Activated CD8-positive, alpha-beta memory T cell treated with anti-CD3 and anti-CD28 coated beads, Interleukin-2, amount 10 ng/mL, durations not matched to agents 7 days and 5 days (primary cell): Measurements from ENCODE around the gene IPPK. TPM values are rescaled to one million over a fixed set of nuclear protein-coding genes. Genes with fewer than 3 reads are reported as not detected.
A peak's percentile ranks its signal among the peaks of the same experiment; 100 is the strongest.

ENCODE experiments used
- ATAC-seq: fragments of 150-1000 bp; cut with Tn5 transposase; one replicate; pipeline ENCODE4 v1.10.0; 2021; ENCODE audit warnings: moderate library complexity
- CTCF ChIA-PET: fragments of 350-600 bp; sonication (Branson Sonifier 250); formaldehyde crosslinking; loops from one replicate; lab custom pipeline; 2021; ENCODE audit warnings: antibody characterized with exemption; lab: Charles Lee
- DNase-seq: peaks from one replicate; pipeline ENCODE4 v3.0.0-alpha.2; 2020
- H3K27ac Mint-ChIP-seq: one replicate; pipeline ENCODE4 v1.8.0; 2021; ENCODE audit warnings: mild to moderate bottlenecking, mixed read lengths
- H3K27me3 Mint-ChIP-seq: one replicate; pipeline ENCODE4 v1.8.0; 2021; ENCODE audit warnings: mixed read lengths
- H3K36me3 Mint-ChIP-seq: one replicate; pipeline ENCODE4 v1.8.0; 2021; ENCODE audit warnings: mild to moderate bottlenecking, mixed read lengths
- H3K4me1 Mint-ChIP-seq: one replicate; pipeline ENCODE4 v1.8.0; 2021; ENCODE audit warnings: mixed read lengths
- H3K4me3 Mint-ChIP-seq: one replicate; pipeline ENCODE4 v1.8.0; 2021; ENCODE audit warnings: mild to moderate bottlenecking, moderate library complexity, mixed read lengths
- H3K9me3 Mint-ChIP-seq: one replicate; pipeline ENCODE4 v1.8.0; 2022; ENCODE audit warnings: low read depth, mixed read lengths
- total RNA-seq, 2 experiments: library from RNA; stranded (reverse); gene quantifications; one replicate each; pipeline ENCODE4 v1.2.3, GENCODE V29; 2021

IPPK gene, protein sequence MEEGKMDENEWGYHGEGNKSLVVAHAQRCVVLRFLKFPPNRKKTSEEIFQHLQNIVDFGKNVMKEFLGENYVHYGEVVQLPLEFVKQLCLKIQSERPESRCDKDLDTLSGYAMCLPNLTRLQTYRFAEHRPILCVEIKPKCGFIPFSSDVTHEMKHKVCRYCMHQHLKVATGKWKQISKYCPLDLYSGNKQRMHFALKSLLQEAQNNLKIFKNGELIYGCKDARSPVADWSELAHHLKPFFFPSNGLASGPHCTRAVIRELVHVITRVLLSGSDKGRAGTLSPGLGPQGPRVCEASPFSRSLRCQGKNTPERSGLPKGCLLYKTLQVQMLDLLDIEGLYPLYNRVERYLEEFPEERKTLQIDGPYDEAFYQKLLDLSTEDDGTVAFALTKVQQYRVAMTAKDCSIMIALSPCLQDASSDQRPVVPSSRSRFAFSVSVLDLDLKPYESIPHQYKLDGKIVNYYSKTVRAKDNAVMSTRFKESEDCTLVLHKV
- 10 to 100 TPM; 11.4 to 15.1 TPM for total RNA-seq

DNA sequence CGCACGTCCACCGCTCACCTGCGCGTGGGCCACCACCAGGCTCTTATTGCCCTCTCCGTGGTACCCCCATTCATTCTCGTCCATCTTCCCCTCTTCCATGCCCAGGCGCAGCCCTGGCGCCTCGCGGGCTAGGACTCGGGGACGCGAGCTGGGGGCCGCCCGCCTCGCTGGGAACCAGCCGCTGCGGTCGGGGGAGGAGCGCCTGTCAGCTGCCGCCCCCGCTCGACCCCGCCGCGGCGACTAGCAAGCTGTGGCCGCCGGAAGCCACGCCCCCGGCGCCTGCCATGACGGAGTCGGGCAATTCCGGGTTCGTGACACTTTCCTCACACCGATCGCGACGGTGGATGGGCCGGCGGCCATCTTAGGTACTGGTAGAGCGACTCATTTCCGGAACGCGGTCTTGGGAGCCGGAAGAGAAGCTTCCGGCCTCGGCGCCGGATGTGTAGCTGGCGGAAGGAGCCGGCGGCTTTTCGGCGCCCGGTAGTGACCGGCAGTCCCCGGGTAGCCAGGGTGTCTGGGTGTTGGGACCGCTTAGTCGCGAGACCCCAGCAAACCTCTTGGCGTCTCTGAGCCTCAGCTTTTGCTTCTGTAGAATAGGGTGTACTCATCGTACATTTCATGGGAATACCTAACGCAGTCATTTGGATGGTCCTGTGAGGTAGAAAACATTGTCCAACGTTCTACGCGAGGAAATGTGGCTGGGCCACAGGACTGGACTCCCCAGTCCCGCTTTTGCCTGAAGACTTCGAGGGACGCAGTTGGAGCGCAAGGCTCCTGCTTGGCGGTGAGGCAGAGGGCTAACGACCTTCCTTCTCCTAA lies at the start of gene IPPK:
IPPK (minus strand) TSS at position 242 of the 819 bp plus-strand sequence; CDS start at position 99, 143 bp downstream.
- ATAC-seq, result peak; percentile 93
- H3K36me3 Mint-ChIP-seq, result peaks cover 12% of the 10 kb centered on the region
- no peaks in the 10 kb centered on the region for H3K9me3 Mint-ChIP-seq
- peak within 1 kb of the TSS; percentile 96 for H3K4me3 Mint-ChIP-seq
- no peaks in the 10 kb centered on the region for H3K27me3 Mint-ChIP-seq
- peak within 1 kb of the TSS; percentile 95 for H3K27ac Mint-ChIP-seq
- DNase-seq, result peak; percentile 99
- H3K4me1 Mint-ChIP-seq, result peaks cover 37% of the 10 kb centered on the region
- CTCF ChIA-PET, result interaction anchor here (0.6 to 1.7 kb wide), 12 partner anchors 13 to 896 kb away, joined by 3 to 12 read pairs (median 4); no protein-coding TSS in a partner anchor

DNA sequence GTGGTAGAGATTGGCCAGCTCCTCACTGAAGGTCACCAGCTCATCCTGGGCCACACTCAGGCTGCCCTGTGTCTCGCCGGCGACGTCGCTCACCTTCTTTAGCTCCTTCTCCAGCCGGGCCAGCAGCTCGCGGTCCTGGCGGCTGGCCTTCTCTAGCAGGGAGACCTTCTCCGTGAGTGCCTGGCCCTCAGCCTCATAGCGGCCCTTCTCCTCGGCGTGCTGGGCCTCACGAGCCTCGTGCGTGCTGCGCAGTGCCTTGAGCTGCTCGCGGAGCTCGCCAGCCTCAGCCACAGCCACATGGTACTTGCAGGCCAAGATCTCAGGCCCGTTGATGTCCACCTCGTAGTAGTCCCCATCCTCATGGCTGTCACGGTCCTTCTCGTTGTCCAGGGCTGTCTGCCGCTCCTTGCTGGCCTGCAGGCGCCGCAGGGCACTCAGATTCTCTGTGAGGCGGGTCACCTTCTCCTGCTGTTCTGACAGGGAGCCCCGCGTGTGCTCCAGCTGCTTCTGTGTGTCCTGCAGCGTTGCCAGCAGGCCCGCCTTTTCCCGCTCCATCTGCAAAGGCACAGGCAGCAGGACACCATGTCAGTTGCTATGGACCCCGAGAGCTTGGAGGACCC lies 49.2 kb upstream of the IPPK start:
- no peak overlapping the region for H3K27ac Mint-ChIP-seq

DNA sequence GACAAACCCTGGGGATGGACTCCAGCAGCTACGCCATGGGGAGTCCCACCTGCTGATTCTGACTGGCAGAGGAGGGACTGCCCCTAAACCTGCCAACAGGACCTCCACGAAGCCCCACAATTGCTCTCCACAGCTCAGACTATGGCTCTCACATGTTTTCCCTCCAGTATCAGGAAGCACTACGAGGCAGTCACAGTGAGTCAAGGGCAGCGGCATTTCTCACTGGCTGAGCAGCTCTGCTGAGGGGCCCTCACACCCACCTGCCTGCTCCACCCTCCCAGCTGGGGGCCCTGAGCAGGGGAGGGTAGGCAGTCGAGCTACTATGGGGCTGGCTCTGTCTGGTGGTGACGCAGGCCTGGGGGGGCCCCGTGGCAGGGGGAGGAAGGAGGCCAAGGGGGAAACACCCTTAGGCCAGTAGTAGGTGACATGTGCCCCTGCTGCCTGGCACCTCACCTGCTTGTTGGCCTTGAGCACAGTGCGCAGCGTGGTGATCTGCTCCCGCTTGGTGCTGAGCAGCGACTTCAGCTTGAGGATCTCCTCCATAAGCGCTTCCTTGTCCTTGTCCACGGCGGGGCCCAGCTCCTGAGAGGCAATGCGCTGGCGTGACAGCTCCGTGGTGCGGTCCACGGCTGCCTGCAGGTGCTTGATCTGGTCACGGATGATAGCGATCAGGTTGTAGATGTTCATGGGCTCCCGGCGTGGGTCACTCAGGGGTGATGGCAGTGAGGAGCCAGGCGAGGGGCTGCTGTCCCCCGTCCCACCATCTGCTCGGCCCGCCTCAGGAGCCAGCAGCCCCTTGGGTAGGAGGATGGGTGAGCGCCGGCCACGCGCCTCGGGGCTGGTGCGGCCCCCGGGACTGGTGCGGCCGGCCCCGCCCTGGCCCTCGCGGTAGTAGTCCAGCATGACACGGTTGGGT lies 48.4 kb upstream of the IPPK start:
- CTCF ChIA-PET, result interaction anchor here (1.5 to 3.9 kb wide), 4 partner anchors 12 to 73 kb away, joined by 3 to 30 read pairs (median 13); no protein-coding TSS in a partner anchor
- H3K27ac Mint-ChIP-seq, result no peak overlapping the region
- H3K4me3 Mint-ChIP-seq, result no peak overlapping the region
- peak; percentile 39 for DNase-seq
- ATAC-seq, result no peak
- no peaks in the 10 kb centered on the region for H3K9me3 Mint-ChIP-seq
- peaks cover 17% of the 10 kb centered on the region for H3K4me1 Mint-ChIP-seq
- H3K27me3 Mint-ChIP-seq, result no peaks in the 10 kb centered on the region
- peaks cover 30% of the 10 kb centered on the region for H3K36me3 Mint-ChIP-seq

More for the DNA sequence above, 49.2 kb upstream of the IPPK start:
- Mint-ChIP-seq H3K4me3 (no peak overlapping the region), H3K9me3 (no peaks in the 10 kb centered on the region), H3K4me1 (peaks cover 14% of the 10 kb centered on the region), H3K27me3 (no peaks in the 10 kb centered on the region), H3K36me3 (peaks cover 26% of the 10 kb centered on the region)
- DNase-seq (no peak), ATAC-seq (no peak)
- CTCF ChIA-PET, result interaction anchor here (1.2 to 3.9 kb wide), 2 partner anchors 10 to 70 kb away, joined by 3 to 17 read pairs; no protein-coding TSS in a partner anchor

DNA sequence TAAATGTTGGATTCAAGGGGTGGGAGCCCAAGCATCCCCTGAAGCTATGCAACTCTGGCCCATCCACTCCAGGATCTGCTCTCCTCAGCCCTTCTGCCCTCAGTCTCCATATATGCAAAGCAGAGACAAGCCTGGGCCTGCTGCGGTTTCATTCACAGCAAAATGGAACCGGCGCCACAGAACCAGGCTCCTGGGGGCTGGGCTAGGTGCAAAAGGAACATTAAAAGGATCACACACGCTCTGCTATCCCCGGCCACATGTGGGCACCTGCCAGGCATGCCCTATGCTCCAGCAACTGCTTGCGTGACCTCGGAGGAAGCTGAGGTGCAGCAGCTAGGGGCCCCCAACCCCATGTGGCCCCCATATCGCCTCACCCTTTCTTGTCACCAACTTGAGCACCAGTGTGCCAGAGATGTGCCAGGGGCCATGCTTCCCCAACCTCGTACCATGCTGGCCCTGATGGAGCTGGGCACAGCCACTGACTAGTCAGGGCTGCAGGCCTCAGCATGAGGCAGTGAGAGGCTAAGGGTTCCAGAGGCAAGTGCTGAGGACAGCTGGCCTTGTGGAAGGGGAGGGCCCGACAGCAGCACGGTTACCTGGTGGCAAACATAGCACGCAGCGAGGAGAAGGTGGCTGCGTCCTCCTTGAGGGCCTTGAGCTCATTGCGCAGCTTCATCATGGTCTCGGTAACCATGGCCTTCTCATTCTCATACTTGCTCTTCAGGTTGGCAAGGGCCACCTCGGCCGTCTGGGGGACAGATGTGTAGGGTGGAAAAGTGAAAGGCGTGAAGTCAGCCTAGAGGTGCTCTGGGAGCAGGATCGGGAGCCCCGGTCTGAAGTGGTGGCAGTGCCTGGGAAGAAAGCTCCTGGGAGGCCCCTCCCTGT lies 47.5 kb upstream of the IPPK start:
- H3K4me1 Mint-ChIP-seq, result peaks cover 22% of the 10 kb centered on the region
- peaks cover 33% of the 10 kb centered on the region for H3K36me3 Mint-ChIP-seq
- H3K9me3 Mint-ChIP-seq, result no peaks in the 10 kb centered on the region
- DNase-seq (peak; percentile 27), ATAC-seq (no peak)
- CTCF ChIA-PET, result interaction anchor here (0.9 to 3.9 kb wide), 15 partner anchors 11 to 578 kb away, joined by 3 to 30 read pairs (median 3); no protein-coding TSS in a partner anchor
- no peaks in the 10 kb centered on the region for H3K27me3 Mint-ChIP-seq
- no peak overlapping the region for H3K27ac Mint-ChIP-seq
- H3K4me3 Mint-ChIP-seq, result no peak overlapping the region

DNA sequence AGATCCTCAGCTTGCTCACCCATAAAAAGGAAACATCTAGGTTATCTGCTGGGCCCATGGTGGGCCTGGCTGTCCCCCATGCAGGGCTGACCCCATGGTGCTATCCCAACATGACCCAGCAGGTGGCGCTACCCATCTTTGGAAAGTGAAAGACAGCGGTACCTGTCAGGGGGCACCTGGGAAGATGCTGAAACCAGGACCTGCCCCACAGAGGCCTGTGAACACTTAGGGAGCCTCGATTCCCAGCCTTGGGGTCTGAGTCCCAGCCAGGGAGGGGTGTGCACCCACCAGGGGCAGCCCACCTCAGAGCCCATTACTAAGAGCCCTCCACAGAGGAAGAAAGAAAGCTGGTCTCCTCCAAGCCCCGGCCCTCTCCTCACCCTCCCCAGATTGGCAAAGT lies 46.6 kb upstream of the IPPK start:
- Mint-ChIP-seq H3K4me3 (no peak overlapping the region), H3K4me1 (peaks cover 26% of the 10 kb centered on the region), H3K9me3 (no peaks in the 10 kb centered on the region), H3K27me3 (no peaks in the 10 kb centered on the region), H3K36me3 (peaks cover 33% of the 10 kb centered on the region), H3K27ac (peak overlapping the region; percentile 59)
- CTCF ChIA-PET, result interaction anchor here (0.7 to 3.9 kb wide), 18 partner anchors 10 to 581 kb away, joined by 3 to 30 read pairs (median 3); no protein-coding TSS in a partner anchor
- DNase-seq, result peak; percentile 84
- peak; percentile 71 for ATAC-seq

DNA sequence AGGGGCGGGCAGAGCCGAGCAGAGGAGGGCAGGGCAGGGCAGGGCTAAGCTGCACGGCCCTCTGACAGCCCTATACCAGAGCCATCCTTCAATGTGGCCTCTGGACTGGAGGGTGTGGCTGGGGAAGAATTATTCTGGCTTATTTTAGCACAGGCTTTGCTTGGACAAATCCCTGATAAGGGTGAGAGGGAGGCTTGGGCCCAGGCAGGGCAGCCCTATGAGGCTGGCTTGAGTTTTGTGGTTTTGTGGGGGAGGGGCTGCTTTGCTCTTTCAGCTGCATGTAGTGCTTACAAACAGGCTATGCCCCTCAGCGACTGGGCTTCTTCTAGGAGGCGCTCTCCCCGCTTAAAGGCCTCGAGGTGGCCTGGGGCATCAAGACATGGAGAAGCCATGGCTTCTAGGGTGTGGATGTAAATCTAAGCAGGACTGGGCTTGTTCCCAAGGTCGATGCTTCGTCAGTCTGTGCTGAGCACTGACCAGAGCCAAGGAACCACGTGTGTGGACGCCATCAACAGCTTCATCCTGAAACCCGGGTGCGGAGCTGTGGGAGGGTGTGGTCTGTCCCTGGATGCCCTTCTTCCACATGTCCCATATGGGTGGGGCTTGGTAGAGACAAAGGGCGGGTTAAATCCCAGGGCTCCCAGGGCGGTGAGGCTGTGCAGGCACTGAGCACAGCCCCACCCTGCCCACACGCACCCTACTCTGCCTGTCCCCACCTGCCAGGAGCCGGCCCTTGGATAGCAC lies 45.7 kb upstream of the IPPK start:
- H3K4me1 Mint-ChIP-seq, result peaks cover 26% of the 10 kb centered on the region
- DNase-seq, result no peak
- H3K9me3 Mint-ChIP-seq, result no peaks in the 10 kb centered on the region
- H3K27me3 Mint-ChIP-seq, result no peaks in the 10 kb centered on the region
- no peak overlapping the region for H3K27ac Mint-ChIP-seq
- ATAC-seq, result no peak
- H3K36me3 Mint-ChIP-seq, result peaks cover 32% of the 10 kb centered on the region
- H3K4me3 Mint-ChIP-seq, result no peak overlapping the region
- CTCF ChIA-PET, result interaction anchor here (0.6 to 3.9 kb wide), 12 partner anchors 15 to 1186 kb away, joined by 3 to 30 read pairs (median 3); no protein-coding TSS in a partner anchor

DNA sequence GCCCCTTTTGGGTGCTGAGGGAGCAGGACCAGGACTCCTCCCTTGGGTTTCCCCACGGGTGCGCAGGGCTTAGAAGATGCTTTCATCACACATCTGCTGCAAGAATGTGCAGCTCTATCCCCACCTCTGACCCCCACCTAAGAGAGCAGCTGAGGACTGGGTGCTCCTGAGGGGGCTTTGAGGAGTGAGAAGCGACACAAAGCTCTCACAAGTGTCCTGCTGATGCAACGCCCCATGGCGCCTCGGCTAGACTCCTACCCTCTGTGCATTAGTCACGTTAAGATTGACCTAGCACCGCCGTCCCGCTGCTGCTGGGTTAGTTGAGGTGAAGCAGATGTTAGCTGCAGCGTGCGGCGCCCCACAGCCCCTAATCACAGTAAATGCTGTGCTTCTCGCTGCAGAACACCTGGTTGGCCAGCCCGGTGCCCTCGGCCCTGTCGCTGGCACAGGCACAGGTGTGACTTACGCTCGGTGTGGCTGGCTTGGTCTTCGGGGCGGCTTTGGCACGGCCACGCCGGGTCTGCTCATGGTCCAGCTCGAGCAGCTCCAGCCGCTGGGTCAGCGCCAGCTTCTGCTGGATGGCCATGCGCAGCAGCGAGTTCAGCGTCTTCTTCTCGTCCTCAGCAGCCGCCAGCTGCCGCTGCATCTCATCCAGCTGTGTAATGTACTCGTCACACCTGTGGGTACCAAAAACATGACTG lies 45.0 kb upstream of the IPPK start:
- Mint-ChIP-seq H3K4me3 (no peak overlapping the region), H3K4me1 (peaks cover 26% of the 10 kb centered on the region), H3K27ac (no peak overlapping the region), H3K36me3 (peaks cover 26% of the 10 kb centered on the region), H3K27me3 (no peaks in the 10 kb centered on the region), H3K9me3 (no peaks in the 10 kb centered on the region)
- DNase-seq, result no peak
- ATAC-seq, result no peak
- CTCF ChIA-PET, result interaction anchor here (1.2 to 3.6 kb wide), 3 partner anchors 76 to 579 kb away, joined by 3 to 30 read pairs (median 4); no protein-coding TSS in a partner anchor

DNA sequence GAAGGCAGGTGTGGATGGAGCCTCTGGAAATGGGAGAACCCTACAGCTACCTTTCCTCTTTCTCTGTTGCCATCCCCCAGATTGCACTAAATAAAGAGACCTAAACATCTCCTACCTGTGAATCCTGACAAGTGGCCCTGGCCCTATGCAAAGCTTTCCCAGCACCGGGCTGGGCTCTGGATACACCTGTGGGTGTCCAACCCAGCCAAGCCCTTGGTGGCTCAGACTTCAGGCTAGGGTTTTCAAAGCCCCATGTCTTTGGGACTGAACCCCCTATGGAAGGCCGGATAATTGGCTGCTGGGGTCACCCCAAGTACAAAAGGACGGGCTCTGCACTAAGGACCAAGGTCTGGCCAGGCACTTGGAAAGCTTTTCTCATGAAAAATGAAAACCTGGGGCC lies 44.1 kb upstream of the IPPK start:
- CTCF ChIA-PET, result interaction anchor here (1.1 to 2.5 kb wide), 3 partner anchors 51 to 77 kb away, joined by 4 to 6 read pairs (median 5); partner anchors contain the start of gene BICD2
- peaks cover 19% of the 10 kb centered on the region for H3K36me3 Mint-ChIP-seq
- H3K27ac Mint-ChIP-seq, result no peak overlapping the region

DNA sequence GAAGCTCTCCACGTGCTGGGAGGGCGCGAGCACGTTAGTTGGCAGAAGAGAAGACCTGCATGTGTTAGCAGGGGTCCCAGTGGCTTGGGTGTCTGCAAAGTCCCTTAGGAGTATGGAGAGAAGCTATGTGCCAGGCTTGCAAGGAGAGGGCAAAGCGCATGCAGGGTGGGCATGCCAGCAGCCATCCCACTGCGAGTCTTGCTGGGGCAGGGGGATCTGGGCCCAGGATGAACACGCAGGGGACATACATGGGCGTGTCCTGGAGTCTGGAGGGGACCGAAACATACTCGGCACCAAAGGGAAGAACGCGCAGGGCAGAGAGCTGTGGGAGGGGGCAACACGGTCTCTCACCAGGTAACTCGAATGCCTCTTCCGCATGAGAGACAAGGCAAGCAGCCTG lies 43.6 kb upstream of the IPPK start:
- no peaks in the 10 kb centered on the region for H3K27me3 Mint-ChIP-seq
- no peak overlapping the region for H3K4me3 Mint-ChIP-seq
- DNase-seq (no peak), ATAC-seq (no peak)
- H3K4me1 Mint-ChIP-seq, result peaks cover 26% of the 10 kb centered on the region
- no peak overlapping the region for H3K27ac Mint-ChIP-seq
- CTCF ChIA-PET, result interaction anchor here (1.1 to 2.5 kb wide), 5 partner anchors 43 to 78 kb away, joined by 4 to 6 read pairs (median 4); partner anchors contain the start of genes BICD2 and IPPK
- H3K36me3 Mint-ChIP-seq, result peaks cover 17% of the 10 kb centered on the region
- H3K9me3 Mint-ChIP-seq, result no peaks in the 10 kb centered on the region

More for the DNA sequence above, 44.1 kb upstream of the IPPK start:
- ATAC-seq, result no peak
- H3K4me3 Mint-ChIP-seq, result no peak overlapping the region
- no peak for DNase-seq
- no peaks in the 10 kb centered on the region for H3K9me3 Mint-ChIP-seq
- peaks cover 26% of the 10 kb centered on the region for H3K4me1 Mint-ChIP-seq
- no peaks in the 10 kb centered on the region for H3K27me3 Mint-ChIP-seq

DNA sequence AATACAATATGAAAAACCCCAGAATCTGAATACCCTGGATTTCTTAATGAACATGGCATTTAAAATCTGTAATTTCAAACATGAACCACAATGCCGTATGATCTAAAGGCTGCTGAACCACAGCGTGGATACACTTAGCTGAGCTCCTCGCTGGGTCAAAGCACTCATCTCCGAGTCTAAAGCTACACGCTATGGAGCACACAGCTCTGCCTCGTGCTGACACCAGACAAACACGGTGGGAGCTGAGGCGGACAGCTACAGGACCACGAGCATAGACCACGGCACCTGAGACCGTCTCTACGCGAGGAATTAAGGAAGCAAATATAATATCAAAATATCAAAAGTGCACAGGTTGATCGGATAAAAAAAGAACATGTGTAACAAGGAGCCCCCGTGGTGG lies 42.8 kb upstream of the IPPK start:
- CTCF ChIA-PET, result interaction anchor here (1.2 to 2.5 kb wide), 4 partner anchors 42 to 78 kb away, joined by 4 to 6 read pairs (median 4); partner anchors contain the start of genes BICD2 and IPPK
- ATAC-seq (no peak), DNase-seq (no peak)
- Mint-ChIP-seq H3K27ac (no peak overlapping the region), H3K4me3 (no peak overlapping the region), H3K36me3 (peaks cover 16% of the 10 kb centered on the region), H3K27me3 (no peaks in the 10 kb centered on the region), H3K9me3 (no peaks in the 10 kb centered on the region), H3K4me1 (peaks cover 26% of the 10 kb centered on the region)
